Tibial nerve (tissue), 3 donors: Measurements from ENCODE around the gene OMP.

Experiments
- CTCF ChIP-seq, 5 experiments: fragments of 200-600 bp in 3 of 5; fragments of 450-650 bp in 2 of 5; sonication (generic) in 3 of 5; IDR thresholded peaks; one replicate each; pipeline ENCODE4 v1.5.1; 2016 to 2019; ENCODE audit warnings: antibody characterized with exemption in 5 of 5, mild to moderate bottlenecking in 3 of 5, moderate library complexity in 2 of 5
- POLR2A ChIP-seq, 2 donors: fragments of 450-650 bp; IDR thresholded peaks; one replicate each; pipeline ENCODE4 v1.6.1; 2017; ENCODE audit warnings: antibody characterized with exemption in 2 of 2, mild to moderate bottlenecking in 2 of 2, moderate library complexity in 2 of 2

GRCh38 chr11:77137421-77137820 lies 34.8 kb downstream of the OMP start:
- no peak for TF ChIP-seq CTCF (IDR thresholded peaks at IDR 0.05)
- TF ChIP-seq POLR2A (IDR thresholded peaks at IDR 0.05): no peak
